Glutamatergic neuron (in vitro differentiated cells): ENCODE data around the gene SDHB. TPM values are rescaled to one million over a fixed set of nuclear protein-coding genes. Genes with fewer than 3 reads are reported as not detected.

ENCODE experiments used
- DNase-seq: peaks from one replicate; pipeline ENCODE4 v3.0.0; 2022
- H3K27ac Mint-ChIP-seq: one replicate; pipeline ENCODE4 v1.8.0; 2020; ENCODE audit warnings: mild to moderate bottlenecking, mixed read lengths, inconsistent platforms; ENCODE audit not compliant: unreplicated experiment
- H3K27me3 Mint-ChIP-seq: one replicate; pipeline ENCODE4 v1.8.0; 2020; ENCODE audit warnings: mild to moderate bottlenecking, moderate library complexity, mixed read lengths, inconsistent platforms; ENCODE audit not compliant: unreplicated experiment
- H3K36me3 Mint-ChIP-seq: one replicate; pipeline ENCODE4 v1.8.0; 2020; ENCODE audit warnings: mild to moderate bottlenecking, mixed read lengths, inconsistent platforms; ENCODE audit not compliant: unreplicated experiment
- H3K4me1 Mint-ChIP-seq: one replicate; pipeline ENCODE4 v1.8.0; 2020; ENCODE audit warnings: mild to moderate bottlenecking, low read depth, mixed read lengths, inconsistent platforms; ENCODE audit not compliant: unreplicated experiment
- H3K4me3 Mint-ChIP-seq: one replicate; pipeline ENCODE4 v1.8.0; 2020; ENCODE audit warnings: mild to moderate bottlenecking, mixed read lengths, inconsistent platforms; ENCODE audit not compliant: unreplicated experiment
- H3K9me3 Mint-ChIP-seq: one replicate; pipeline ENCODE4 v1.8.0; 2020; ENCODE audit warnings: mild to moderate bottlenecking, moderate library complexity, mixed read lengths, inconsistent platforms; ENCODE audit not compliant: unreplicated experiment
- total RNA-seq: library from RNA; stranded (reverse); fragmentation: NEBNext Ultra II Directional; extraction: Animal tissue kit (Norgen Biotek cat#: 25700); gene quantifications from one replicate; pipeline ENCODE4 v1.2.1, GENCODE V29; 2021; ENCODE audit not compliant: unreplicated experiment
- TF ChIP-seq, protein P1 (sequence below): fragments of 200-600 bp; sonication (generic); IDR thresholded peaks from one replicate; pipeline ENCODE4 v1.5.0; 2021; ENCODE audit not compliant: partially characterized antibody, unreplicated experiment

SDHB gene
- total RNA-seq, 1 donor from 2014 or later = 58.9 TPM

DNA sequence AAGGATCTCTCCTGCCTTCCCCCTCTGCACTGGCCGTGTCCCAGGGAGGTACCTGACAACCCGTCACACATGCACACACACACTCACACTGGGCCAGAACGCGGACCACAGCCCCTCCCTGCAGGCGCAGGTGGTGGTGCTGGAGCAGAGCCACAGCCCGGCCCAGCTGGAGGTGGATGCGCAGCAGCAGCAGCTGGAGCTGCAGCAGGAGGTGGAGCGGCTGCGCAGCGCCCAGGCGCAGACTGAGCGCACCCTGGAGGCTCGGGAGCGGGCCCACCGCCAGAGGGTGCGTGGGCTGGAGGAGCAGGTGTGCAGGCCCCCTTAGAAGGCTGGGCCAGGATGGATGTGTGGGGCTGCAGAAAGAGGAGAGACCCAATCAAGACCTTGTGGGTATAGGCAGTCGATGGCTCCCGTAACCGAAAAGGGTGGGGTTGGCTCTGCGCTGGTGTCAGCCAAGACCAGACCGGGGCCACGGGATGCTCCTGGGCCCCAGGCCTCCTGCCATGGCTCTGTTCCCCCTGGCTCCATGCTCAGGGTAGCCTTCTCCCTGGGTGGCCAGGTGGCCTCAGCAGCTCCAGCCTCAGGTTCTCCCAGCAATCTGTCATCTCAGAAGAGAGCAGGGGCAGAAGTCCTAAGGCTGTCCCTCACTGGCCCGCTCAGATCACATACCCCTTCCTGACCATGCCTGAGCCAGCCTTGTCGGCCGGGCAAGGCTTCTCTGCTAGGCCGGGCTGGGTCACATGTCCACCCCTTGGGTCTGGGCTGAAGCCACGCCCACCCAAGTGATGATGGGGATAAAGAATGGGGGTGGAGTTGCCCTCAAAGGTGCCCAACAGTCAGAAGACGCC lies 82.3 kb downstream of the SDHB start:
- TF ChIP-seq, protein P1, sequence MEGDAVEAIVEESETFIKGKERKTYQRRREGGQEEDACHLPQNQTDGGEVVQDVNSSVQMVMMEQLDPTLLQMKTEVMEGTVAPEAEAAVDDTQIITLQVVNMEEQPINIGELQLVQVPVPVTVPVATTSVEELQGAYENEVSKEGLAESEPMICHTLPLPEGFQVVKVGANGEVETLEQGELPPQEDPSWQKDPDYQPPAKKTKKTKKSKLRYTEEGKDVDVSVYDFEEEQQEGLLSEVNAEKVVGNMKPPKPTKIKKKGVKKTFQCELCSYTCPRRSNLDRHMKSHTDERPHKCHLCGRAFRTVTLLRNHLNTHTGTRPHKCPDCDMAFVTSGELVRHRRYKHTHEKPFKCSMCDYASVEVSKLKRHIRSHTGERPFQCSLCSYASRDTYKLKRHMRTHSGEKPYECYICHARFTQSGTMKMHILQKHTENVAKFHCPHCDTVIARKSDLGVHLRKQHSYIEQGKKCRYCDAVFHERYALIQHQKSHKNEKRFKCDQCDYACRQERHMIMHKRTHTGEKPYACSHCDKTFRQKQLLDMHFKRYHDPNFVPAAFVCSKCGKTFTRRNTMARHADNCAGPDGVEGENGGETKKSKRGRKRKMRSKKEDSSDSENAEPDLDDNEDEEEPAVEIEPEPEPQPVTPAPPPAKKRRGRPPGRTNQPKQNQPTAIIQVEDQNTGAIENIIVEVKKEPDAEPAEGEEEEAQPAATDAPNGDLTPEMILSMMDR = no peak
- no peak overlapping the region for H3K27ac Mint-ChIP-seq
- peaks cover 2% of the 10 kb centered on the region for H3K4me1 Mint-ChIP-seq
- peaks cover 2% of the 10 kb centered on the region for H3K9me3 Mint-ChIP-seq
- DNase-seq = no peak
- no peaks in the 10 kb centered on the region for H3K36me3 Mint-ChIP-seq
- no peak overlapping the region for H3K4me3 Mint-ChIP-seq
- peaks cover 7% of the 10 kb centered on the region for H3K27me3 Mint-ChIP-seq

DNA sequence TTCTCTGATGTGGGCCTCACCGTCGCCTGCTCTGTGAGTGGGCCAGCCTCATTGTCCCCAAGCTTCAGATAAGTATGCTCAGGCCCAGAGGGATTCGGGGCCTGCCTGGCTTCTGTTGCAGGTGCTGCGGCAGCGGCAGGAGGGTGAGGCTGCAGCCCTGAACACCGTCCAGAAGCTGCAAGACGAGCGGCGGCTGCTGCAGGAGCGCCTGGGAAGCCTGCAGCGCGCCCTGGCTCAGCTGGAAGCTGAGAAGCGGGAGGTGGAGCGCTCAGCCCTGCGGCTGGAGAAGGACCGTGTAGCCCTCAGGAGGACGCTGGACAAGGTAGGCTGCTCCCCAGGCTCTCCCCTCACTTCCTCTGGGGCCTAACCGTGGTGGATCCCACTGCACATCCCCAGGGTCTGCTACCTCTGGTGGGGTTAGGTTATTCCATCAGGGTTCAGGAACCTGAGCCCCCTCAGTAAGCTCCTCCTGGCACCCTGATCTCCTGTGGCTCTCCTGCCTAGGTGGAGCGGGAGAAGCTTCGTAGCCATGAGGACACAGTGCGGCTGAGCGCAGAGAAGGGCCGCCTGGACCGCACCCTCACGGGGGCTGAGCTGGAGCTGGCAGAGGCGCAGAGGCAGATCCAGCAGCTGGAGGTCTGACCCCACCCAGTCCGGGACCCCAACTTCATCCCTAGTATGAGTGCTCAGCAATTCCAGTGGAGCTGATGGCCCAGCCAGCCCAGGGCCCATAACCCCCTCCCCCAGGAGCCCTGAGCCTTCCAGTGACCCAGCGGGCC lies 83.5 kb downstream of the SDHB start:
- H3K9me3 Mint-ChIP-seq = peaks cover 2% of the 10 kb centered on the region
- H3K27ac Mint-ChIP-seq = no peak overlapping the region

DNA sequence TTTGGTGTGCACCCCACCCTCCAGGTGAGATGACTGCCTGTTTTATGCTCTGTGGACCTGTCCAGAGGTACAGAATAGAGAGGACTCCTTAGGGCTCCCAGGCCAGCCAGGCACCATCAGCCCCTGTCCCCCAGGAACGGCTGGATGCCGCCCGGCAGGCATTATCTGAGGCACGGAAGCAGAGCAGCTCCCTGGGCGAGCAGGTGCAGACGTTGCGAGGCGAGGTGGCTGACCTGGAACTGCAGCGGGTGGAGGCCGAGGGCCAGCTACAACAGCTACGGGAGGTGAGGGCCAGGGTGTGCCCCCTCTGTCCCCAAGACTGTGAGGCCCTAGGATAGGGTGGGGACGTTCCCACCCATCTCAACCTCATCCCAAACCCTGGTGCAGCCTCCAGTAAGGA lies 84.2 kb downstream of the SDHB start:
- peaks cover 2% of the 10 kb centered on the region for H3K4me1 Mint-ChIP-seq
- TF ChIP-seq, protein P1 = no peak
- no peak for DNase-seq
- H3K27me3 Mint-ChIP-seq = peaks cover 1% of the 10 kb centered on the region
- peaks cover 2% of the 10 kb centered on the region for H3K9me3 Mint-ChIP-seq
- H3K27ac Mint-ChIP-seq = no peak overlapping the region
- no peaks in the 10 kb centered on the region for H3K36me3 Mint-ChIP-seq
- no peak overlapping the region for H3K4me3 Mint-ChIP-seq

More for the DNA sequence above, 83.5 kb downstream of the SDHB start:
- Mint-ChIP-seq H3K27me3 (peaks cover 3% of the 10 kb centered on the region), H3K36me3 (no peaks in the 10 kb centered on the region), H3K4me3 (no peak overlapping the region), H3K4me1 (peaks cover 2% of the 10 kb centered on the region)
- TF ChIP-seq, protein P1 = no peak
- DNase-seq = no peak

DNA sequence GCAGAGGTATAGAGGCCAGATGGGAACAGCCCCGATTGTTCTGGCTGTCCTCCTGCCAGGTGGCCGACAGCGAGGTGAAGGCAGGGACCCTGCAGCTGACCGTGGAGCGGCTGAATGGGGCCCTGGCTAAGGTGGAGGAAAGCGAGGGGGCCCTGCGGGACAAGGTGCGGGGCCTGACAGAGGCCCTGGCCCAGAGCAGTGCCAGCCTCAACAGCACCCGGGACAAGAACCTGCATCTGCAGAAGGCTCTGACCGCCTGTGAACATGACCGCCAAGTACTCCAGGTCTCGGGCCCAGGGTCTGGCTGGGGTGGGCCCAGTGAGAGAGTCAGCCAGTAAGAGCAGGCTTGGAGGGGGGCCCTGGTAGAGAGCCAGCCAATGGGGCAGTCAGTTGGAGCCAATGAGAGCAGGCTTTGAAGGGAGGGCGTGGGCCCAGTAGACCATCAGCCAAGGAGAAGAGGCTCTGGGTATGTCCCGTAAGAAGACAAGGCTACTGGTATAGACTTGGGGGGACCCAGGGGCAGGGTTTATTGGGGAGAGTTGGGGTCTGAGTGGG lies 84.7 kb downstream of the SDHB start:
- H3K27me3 Mint-ChIP-seq = peaks cover 3% of the 10 kb centered on the region
- H3K36me3 Mint-ChIP-seq = no peaks in the 10 kb centered on the region
- peaks cover 2% of the 10 kb centered on the region for H3K4me1 Mint-ChIP-seq
- TF ChIP-seq, protein P1 = no peak
- peaks cover 2% of the 10 kb centered on the region for H3K9me3 Mint-ChIP-seq
- no peak for DNase-seq
- H3K27ac Mint-ChIP-seq = no peak overlapping the region
- H3K4me3 Mint-ChIP-seq = no peak overlapping the region

Other genes with a start within 250 kb of the SDHB start
- 3,598 TPM for gene RNU1-2, start 158.1 kb downstream of the SDHB start, total RNA-seq
- 50.9 TPM for gene CROCC, start 132.1 kb downstream of the SDHB start, total RNA-seq
- gene MFAP2, start 73.4 kb downstream of the SDHB start, total RNA-seq = 2.1 TPM
- gene ATP13A2, start 42.1 kb downstream of the SDHB start, total RNA-seq = 65.0 TPM
- 0.74 TPM for gene PADI2, start 65.4 kb upstream of the SDHB start, total RNA-seq
- not detected for gene PADI1, start 151.1 kb upstream of the SDHB start, total RNA-seq
- gene PADI3, start 195.1 kb upstream of the SDHB start, total RNA-seq = not detected